Upper lobe of left lung (tissue), 4 donors: ENCODE data around the gene STK16.

Experiments
- EP300 ChIP-seq, 4 donors: sonication (generic); formaldehyde crosslinking; IDR thresholded peaks; one replicate each; pipeline ENCODE4 v1.5.1; 2017; ENCODE audit warnings: antibody characterized with exemption in 4 of 4, control low read depth in 2 of 4
- POLR2AphosphoS5 ChIP-seq, 2 donors: sonication (generic); formaldehyde crosslinking; IDR thresholded peaks; one replicate each; pipeline ENCODE4 v1.5.1; 2017; ENCODE audit warnings: antibody characterized with exemption in 2 of 2
- TF ChIP-seq, protein P1 (sequence below), 6 experiments: fragments of 450-650 bp in 4 of 6; fragments of 200-600 bp in 2 of 6; sonication (generic) in 2 of 6; IDR thresholded peaks; one replicate each; pipeline ENCODE4 v1.5.1; 2016 to 2019; ENCODE audit warnings: antibody characterized with exemption in 6 of 6

GRCh38 chr2:219215871-219216534 is 29.3 kb upstream of the STK16 start:
- TF ChIP-seq, protein P1, sequence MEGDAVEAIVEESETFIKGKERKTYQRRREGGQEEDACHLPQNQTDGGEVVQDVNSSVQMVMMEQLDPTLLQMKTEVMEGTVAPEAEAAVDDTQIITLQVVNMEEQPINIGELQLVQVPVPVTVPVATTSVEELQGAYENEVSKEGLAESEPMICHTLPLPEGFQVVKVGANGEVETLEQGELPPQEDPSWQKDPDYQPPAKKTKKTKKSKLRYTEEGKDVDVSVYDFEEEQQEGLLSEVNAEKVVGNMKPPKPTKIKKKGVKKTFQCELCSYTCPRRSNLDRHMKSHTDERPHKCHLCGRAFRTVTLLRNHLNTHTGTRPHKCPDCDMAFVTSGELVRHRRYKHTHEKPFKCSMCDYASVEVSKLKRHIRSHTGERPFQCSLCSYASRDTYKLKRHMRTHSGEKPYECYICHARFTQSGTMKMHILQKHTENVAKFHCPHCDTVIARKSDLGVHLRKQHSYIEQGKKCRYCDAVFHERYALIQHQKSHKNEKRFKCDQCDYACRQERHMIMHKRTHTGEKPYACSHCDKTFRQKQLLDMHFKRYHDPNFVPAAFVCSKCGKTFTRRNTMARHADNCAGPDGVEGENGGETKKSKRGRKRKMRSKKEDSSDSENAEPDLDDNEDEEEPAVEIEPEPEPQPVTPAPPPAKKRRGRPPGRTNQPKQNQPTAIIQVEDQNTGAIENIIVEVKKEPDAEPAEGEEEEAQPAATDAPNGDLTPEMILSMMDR (IDR thresholded peaks at IDR 0.05), result no peak
- TF ChIP-seq EP300 (IDR thresholded peaks at IDR 0.05) (no peak), POLR2AphosphoS5 (IDR thresholded peaks at IDR 0.05) (no peak)
